OCI-LY1 (cell line): ENCODE results near the gene CCL2.

Source experiments
- H2AFZ ChIP-seq: fragments of 200-600 bp; sonication (generic), shearing (Covaris generic); 2 replicates; pipeline ENCODE4 v1.6.0; 2014; ENCODE audit warnings: antibody characterized with exemption, mild to moderate bottlenecking, low read length
- H3F3A ChIP-seq: fragments of 200-600 bp; sonication (generic), shearing (Covaris generic); 2 replicates; pipeline ENCODE4 v1.6.0; 2014; ENCODE audit warnings: mild to moderate bottlenecking, antibody characterized with exemption, low read length, moderate library complexity; ENCODE audit not compliant: insufficient read depth
- H3K27ac ChIP-seq: fragments of 200-600 bp; sonication (generic); 2 replicates; pipeline ENCODE4 v1.5.1; 2014; ENCODE audit warnings: low read length, mixed run types, mild to moderate bottlenecking, low read depth; ENCODE audit not compliant: poor library complexity, severe bottlenecking
- H3K27me3 ChIP-seq: fragments of 200-600 bp; sonication (generic); 2 replicates; pipeline ENCODE4 v1.6.0; 2014; ENCODE audit warnings: antibody characterized with exemption, mild to moderate bottlenecking, low read length, moderate library complexity; ENCODE audit not compliant: insufficient read depth
- H3K36me3 ChIP-seq: fragments of 200-600 bp; sonication (generic); 2 replicates; pipeline ENCODE4 v1.6.1; 2014; ENCODE audit warnings: mild to moderate bottlenecking, antibody characterized with exemption, low read length, moderate library complexity, mixed read lengths; ENCODE audit not compliant: insufficient read depth
- H3K4me1 ChIP-seq: fragments of 200-600 bp; sonication (generic); 2 replicates; pipeline ENCODE4 v1.5.1; 2014; ENCODE audit warnings: mild to moderate bottlenecking, low read length, moderate library complexity; ENCODE audit not compliant: insufficient read depth, severe bottlenecking
- H3K4me2 ChIP-seq: fragments of 200-600 bp; sonication (generic), shearing (Covaris generic); 2 replicates; pipeline ENCODE4 v1.6.1; 2014; ENCODE audit warnings: low read length
- H3K4me3 ChIP-seq: fragments of 200-600 bp; sonication (generic); 2 replicates; pipeline ENCODE4 v1.5.1; 2014; ENCODE audit warnings: low read length, low read depth, mild to moderate bottlenecking, mixed read lengths; ENCODE audit not compliant: poor library complexity, severe bottlenecking
- H3K79me2 ChIP-seq: fragments of 200-600 bp; shearing (Covaris generic); 2 replicates; pipeline ENCODE4 v1.6.1; 2016; ENCODE audit warnings: mixed run types, low read length, mixed read lengths; ENCODE audit not compliant: insufficient read depth
- H3K9ac ChIP-seq: fragments of 200-600 bp; sonication (generic), shearing (Covaris generic); 2 replicates; pipeline ENCODE4 v1.6.1; 2014; ENCODE audit warnings: mild to moderate bottlenecking, low read length, mixed read lengths
- H3K9me2 ChIP-seq: fragments of 200-600 bp; sonication (generic), shearing (Covaris generic); 2 replicates; pipeline ENCODE4 v1.6.1; 2014; ENCODE audit warnings: low read depth, mild to moderate bottlenecking, low read length, mixed read lengths
- H3K9me3 ChIP-seq: fragments of 200-600 bp; shearing (Covaris generic); 2 replicates; pipeline ENCODE4 v1.6.1; 2014; ENCODE audit warnings: low read length, mixed read lengths
- H4K20me1 ChIP-seq: fragments of 200-600 bp; sonication (generic), shearing (Covaris generic); 2 replicates; pipeline ENCODE4 v1.6.0; 2016; ENCODE audit warnings: mild to moderate bottlenecking, low read length; ENCODE audit not compliant: insufficient read depth
- CTCF ChIP-seq: fragments of 200-600 bp; sonication (generic), shearing (Covaris generic); IDR thresholded peaks from 2 replicates; pipeline ENCODE4 v1.5.1; 2017; ENCODE audit warnings: mild to moderate bottlenecking, antibody characterized with exemption, low read length, moderate library complexity, mixed read lengths
- EZH2 ChIP-seq: fragments of 200-600 bp; sonication (generic), shearing (Covaris generic); IDR thresholded peaks from 2 replicates; pipeline ENCODE4 v1.8.0; 2017; ENCODE audit warnings: borderline replicate concordance, mixed run types, mild to moderate bottlenecking, antibody characterized with exemption, low read length, moderate library complexity, mixed read lengths

CCL2 gene

GRCh38 chr17:34291721-34292348 lies 36.8 kb downstream of the CCL2 start:
- Histone ChIP-seq H3F3A (no peaks in the 10 kb centered on the region), H3K79me2 (no peaks in the 10 kb centered on the region), H3K4me2 (no peak overlapping the region), H3K36me3 (no peaks in the 10 kb centered on the region), H3K27ac (no peak overlapping the region), H3K9me3 (no peaks in the 10 kb centered on the region), H3K9ac (no peak overlapping the region), H3K4me3 (no peak overlapping the region), H3K9me2 (no peaks in the 10 kb centered on the region), H4K20me1 (no peaks in the 10 kb centered on the region), H3K27me3 (no peaks in the 10 kb centered on the region), H3K4me1 (no peaks in the 10 kb centered on the region), H2AFZ (no peak overlapping the region)
- no peak for TF ChIP-seq CTCF
- TF ChIP-seq EZH2, result no peak

- Histone ChIP-seq H2AFZ (no peak overlapping the region), H3K4me3 (no peak overlapping the region), H3K4me1 (no peaks in the 10 kb centered on the region), H3K9me3 (no peaks in the 10 kb centered on the region), H3K27me3 (no peaks in the 10 kb centered on the region), H3K79me2 (no peaks in the 10 kb centered on the region), H3F3A (no peaks in the 10 kb centered on the region), H3K36me3 (no peaks in the 10 kb centered on the region), H3K4me2 (no peak overlapping the region), H4K20me1 (no peaks in the 10 kb centered on the region), H3K9me2 (no peaks in the 10 kb centered on the region), H3K27ac (no peak overlapping the region), H3K9ac (no peak overlapping the region)
- TF ChIP-seq EZH2 (no peak), CTCF (no peak)
These were observed 43.9 kb downstream of the CCL2 start for GRCh38 chr17:34299027-34299426.

GRCh38 chr17:34299956-34300577 lies 45.0 kb downstream of the CCL2 start:
- no peaks in the 10 kb centered on the region for H3F3A ChIP-seq
- H3K4me3 ChIP-seq, result no peak overlapping the region
- no peaks in the 10 kb centered on the region for H3K9me2 ChIP-seq
- H2AFZ ChIP-seq, result no peak overlapping the region
- H3K36me3 ChIP-seq, result no peaks in the 10 kb centered on the region
- TF ChIP-seq CTCF, result no peak
- TF ChIP-seq EZH2, result no peak
- no peaks in the 10 kb centered on the region for H3K27me3 ChIP-seq
- H3K4me2 ChIP-seq, result no peak overlapping the region
- no peaks in the 10 kb centered on the region for H3K9me3 ChIP-seq
- no peaks in the 10 kb centered on the region for H4K20me1 ChIP-seq
- H3K4me1 ChIP-seq, result no peaks in the 10 kb centered on the region
- no peak overlapping the region for H3K9ac ChIP-seq
- no peaks in the 10 kb centered on the region for H3K79me2 ChIP-seq
- no peak overlapping the region for H3K27ac ChIP-seq
